IPS-18c (cell line): ENCODE measurements around the gene MCCC2.
A peak's percentile ranks its signal among the peaks of the same experiment; 100 is the strongest.
"Not testable (repeated sequence)": the region's sequence is repeated elsewhere in the genome, so short reads cannot be mapped to it uniquely, and the experiment has no call there.

Experiments
- H3K4me3 ChIP-seq: 2 replicates; pipeline ENCODE4 v1.7.0; 2013; ENCODE audit warnings: low read depth, mild to moderate bottlenecking, low read length, moderate library complexity; ENCODE audit not compliant: insufficient read depth
- H3K9me3 ChIP-seq: one replicate; pipeline ENCODE4 v1.6.1; 2013; ENCODE audit warnings: mild to moderate bottlenecking, low read length, moderate library complexity; ENCODE audit not compliant: control insufficient read depth, insufficient read depth

The MCCC2 gene

GRCh38 chr5:71586941-71587765 lies at the start of gene MCCC2:
Gene MCCC2, plus strand, starts transcription at chr5:71587340. Its CDS starts 86 bp downstream, at chr5:71587426.
- Histone ChIP-seq H3K4me3 (peak within 1 kb of the TSS; percentile 44), H3K9me3 (no peaks in the 10 kb centered on the region)

GRCh38 chr5:71537687-71538086 lies 49.5 kb upstream of the MCCC2 start:
- Histone ChIP-seq H3K4me3 (no peak overlapping the region), H3K9me3 (no peaks in the 10 kb centered on the region)

- H3K4me3 ChIP-seq, H3K9me3 ChIP-seq: not testable (repeated sequence)
Measured at GRCh38 chr5:71550885-71551284, 36.3 kb upstream of the MCCC2 start.

GRCh38 chr5:71551582-71551981 lies 35.6 kb upstream of the MCCC2 start:
- H3K9me3 ChIP-seq, H3K4me3 ChIP-seq: not testable (repeated sequence)

- not testable (repeated sequence) for H3K9me3 ChIP-seq
Measured at GRCh38 chr5:71552026-71552749, 35.0 kb upstream of the MCCC2 start.

GRCh38 chr5:71563161-71563560 lies 24.0 kb upstream of the MCCC2 start:
- Histone ChIP-seq H3K4me3 (no peak overlapping the region), H3K9me3 (no peaks in the 10 kb centered on the region)

More at GRCh38 chr5:71552026-71552749, 35.0 kb upstream of the MCCC2 start:
- not testable (repeated sequence) for H3K4me3 ChIP-seq

GRCh38 chr5:71564895-71565294 lies 22.2 kb upstream of the MCCC2 start:
- no peak overlapping the region for H3K4me3 ChIP-seq
- no peaks in the 10 kb centered on the region for H3K9me3 ChIP-seq

- Histone ChIP-seq H3K9me3 (no peaks in the 10 kb centered on the region), H3K4me3 (no peak overlapping the region)
Measured at GRCh38 chr5:71569748-71570509, 17.2 kb upstream of the MCCC2 start.

GRCh38 chr5:71571811-71572210 lies 15.3 kb upstream of the MCCC2 start:
- not testable (repeated sequence) for H3K9me3 ChIP-seq, H3K4me3 ChIP-seq

- H3K4me3 ChIP-seq: no peak overlapping the region
- no peaks in the 10 kb centered on the region for H3K9me3 ChIP-seq
Measured at GRCh38 chr5:71573591-71573990, 13.5 kb upstream of the MCCC2 start.

- H3K4me3 ChIP-seq, H3K9me3 ChIP-seq: not testable (repeated sequence)
Measured at GRCh38 chr5:71575588-71575987, 11.6 kb upstream of the MCCC2 start.

GRCh38 chr5:71576241-71576640 lies 10.9 kb upstream of the MCCC2 start:
- H3K9me3 ChIP-seq: no peaks in the 10 kb centered on the region
- H3K4me3 ChIP-seq: no peak overlapping the region

- not testable (repeated sequence) for H3K9me3 ChIP-seq, H3K4me3 ChIP-seq
Measured at GRCh38 chr5:71577839-71578238, 9.3 kb upstream of the MCCC2 start.

- no peaks in the 10 kb centered on the region for H3K9me3 ChIP-seq
- H3K4me3 ChIP-seq: no peak overlapping the region
Measured at GRCh38 chr5:71582945-71583584, 4.1 kb upstream of the MCCC2 start.

GRCh38 chr5:71586052-71586940 lies 844 bp upstream of the MCCC2 start:
- H3K4me3 ChIP-seq: peak overlapping the region; percentile 44

GRCh38 chr5:71587766-71588532 lies 809 bp downstream of the MCCC2 start:
- H3K4me3 ChIP-seq: peak overlapping the region; percentile 44
- H3K9me3 ChIP-seq: no peaks in the 10 kb centered on the region

More at GRCh38 chr5:71586052-71586940, 844 bp upstream of the MCCC2 start:
- no peaks in the 10 kb centered on the region for H3K9me3 ChIP-seq
